IPS-NIHi7 (cell line): ENCODE measurements around the gene CD200R1L.

ENCODE experiments used
- DNase-seq: peaks from one replicate; pipeline ENCODE4 v3.0.0; 2012; ENCODE audit warnings: mixed read lengths; ENCODE audit errors: extremely low spot score

The CD200R1L gene

GRCh38 chr3:112818289-112818688 is 28.4 kb downstream of the CD200R1L start:
- DNase-seq: no peak

DNA sequence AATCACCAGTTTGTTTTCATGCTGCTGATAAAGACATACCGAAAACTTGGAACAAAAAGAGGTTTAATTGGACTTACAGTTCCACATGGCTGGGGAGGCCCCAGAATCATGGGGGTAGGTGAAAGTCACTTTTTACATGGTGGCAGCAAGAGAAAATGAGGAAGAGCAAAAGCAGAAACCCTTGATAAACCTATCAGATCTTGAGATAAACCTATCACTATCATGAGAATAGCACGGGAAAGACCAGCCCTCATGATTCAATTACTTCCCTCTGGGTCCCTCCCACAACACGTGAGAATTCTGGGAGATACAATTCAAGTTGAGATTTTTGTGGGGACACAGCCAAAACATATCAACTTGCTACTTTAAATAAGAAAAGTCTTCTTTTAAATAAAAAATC is 28.9 kb downstream of the CD200R1L start:
- DNase-seq: no peak

GRCh38 chr3:112817271-112817670 is 29.4 kb downstream of the CD200R1L start:
- DNase-seq: no peak

- DNase-seq: no peak
Observed at GRCh38 chr3:112815981-112816380, 30.7 kb downstream of the CD200R1L start.

GRCh38 chr3:112814266-112814665 is 32.4 kb downstream of the CD200R1L start:
- DNase-seq: peak; percentile 32

DNA sequence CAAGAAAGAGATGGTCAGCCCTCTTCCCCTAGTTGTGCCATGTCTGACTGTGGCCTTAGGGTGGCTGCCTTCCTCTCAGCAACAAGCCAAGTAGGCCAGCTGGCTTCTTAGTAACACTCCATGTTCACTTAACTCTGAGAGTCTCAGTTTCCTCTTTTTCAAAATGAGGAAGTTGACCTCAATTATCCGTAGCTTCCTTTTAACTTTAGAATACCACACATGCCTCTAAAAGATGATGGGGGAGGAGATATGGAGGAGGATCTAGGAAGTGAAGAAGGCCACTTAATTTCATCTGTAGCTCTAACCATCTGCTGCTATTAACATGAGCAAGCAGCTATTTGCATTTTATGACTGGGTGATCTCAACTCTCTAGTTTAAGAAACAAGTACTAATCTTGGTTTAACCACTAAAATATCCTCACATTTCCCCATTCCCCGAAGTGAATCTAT is 32.9 kb downstream of the CD200R1L start:
- DNase-seq: no peak

DNA sequence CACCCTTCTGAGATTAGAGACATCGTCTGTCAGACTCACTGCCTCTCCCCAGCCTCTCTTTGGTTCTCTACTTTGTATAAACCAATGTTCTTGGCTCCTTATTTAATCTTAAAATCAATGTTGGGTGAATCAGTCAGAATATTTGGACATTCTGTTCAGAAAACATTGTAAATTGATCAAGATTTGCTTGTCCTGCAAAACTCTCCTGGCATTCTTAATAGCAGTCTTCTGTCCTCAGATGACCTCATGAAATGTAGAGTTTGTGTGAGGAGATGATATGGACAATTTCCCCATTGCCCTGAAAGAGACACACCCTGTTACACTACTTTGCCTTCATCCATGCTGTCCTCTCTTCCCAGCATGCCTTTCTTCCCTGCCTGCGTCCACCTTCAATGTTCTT is 33.6 kb downstream of the CD200R1L start:
- no peak for DNase-seq

GRCh38 chr3:112811917-112812660 is 34.6 kb downstream of the CD200R1L start:
- no peak for DNase-seq

DNA sequence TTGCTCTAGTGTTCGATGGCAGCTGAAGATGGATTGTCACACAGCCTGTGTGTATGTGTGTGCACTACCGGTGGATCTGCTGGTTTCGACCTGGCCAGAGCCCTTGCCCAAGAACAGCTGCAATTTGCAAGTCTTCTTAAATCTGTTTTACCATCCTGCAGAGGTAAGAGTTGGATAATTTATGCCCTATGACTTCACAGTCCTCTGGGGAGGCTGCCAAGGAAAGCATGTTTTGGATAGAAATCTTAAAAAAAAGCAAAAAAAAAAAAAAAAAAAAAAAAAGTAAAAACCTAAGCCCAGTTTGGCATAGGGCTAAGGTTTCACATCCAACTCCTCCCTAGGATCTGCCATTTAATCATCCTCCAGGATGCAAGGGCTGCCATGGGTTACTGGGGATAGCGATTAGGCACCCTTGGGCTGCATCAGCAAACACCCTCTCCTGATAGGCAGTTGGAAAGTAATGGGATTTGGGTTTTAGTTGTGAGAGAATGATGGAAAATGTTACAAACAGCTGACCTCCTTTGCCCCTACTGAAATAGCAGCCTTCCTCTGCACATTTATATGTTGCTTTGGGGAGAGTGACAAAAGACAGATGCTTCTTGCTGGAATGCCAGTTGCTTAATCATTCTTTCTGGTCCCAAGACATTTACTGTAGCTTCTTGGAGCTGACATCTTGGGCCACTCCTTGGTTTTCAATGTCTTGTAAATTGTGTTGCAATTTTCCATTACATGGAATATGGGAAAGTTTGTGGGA is 35.4 kb downstream of the CD200R1L start:
- no peak for DNase-seq

GRCh38 chr3:112810561-112810960 is 36.1 kb downstream of the CD200R1L start:
- no peak for DNase-seq

DNA sequence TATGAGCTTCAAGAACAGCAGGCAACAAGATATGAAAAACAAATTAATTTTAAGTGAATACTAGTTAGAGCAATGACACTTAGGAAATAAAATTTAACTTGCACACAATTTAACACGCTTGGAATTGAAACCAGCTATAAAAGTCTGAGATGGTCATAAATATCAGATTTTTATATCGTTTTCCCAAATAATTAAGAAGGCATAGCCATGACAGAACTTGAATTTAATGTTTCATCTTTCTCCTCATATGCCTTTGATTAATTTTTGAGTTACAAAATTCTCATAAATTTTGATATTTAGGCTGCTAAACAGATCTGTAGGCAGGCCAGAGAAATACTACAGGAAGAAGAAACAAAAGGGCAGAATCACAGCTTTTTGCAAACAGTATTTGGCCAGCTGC is 38.5 kb downstream of the CD200R1L start:
- DNase-seq: no peak

- DNase-seq: no peak
Observed at GRCh38 chr3:112807685-112808084, 39.0 kb downstream of the CD200R1L start.

GRCh38 chr3:112806903-112807302 is 39.8 kb downstream of the CD200R1L start:
- no peak for DNase-seq

DNA sequence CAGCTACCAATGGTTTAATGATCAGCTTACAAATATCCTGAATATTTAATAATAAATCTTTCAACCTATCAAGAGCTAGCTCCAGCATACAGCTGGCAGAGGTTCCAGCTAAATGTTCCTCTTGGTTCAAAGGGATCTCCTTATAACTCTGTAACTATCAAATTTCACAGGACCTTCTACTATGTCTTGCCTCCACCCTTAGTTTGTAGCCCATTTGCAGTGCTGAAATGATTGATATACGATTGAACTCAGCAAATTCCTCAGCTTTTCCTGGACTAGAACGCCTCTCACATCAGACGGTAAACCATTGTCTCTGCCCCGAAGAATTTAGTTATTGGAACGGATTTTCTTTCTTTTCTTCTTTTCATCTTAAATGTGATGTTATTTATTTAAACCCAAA is 41.5 kb downstream of the CD200R1L start:
- no peak for DNase-seq

DNA sequence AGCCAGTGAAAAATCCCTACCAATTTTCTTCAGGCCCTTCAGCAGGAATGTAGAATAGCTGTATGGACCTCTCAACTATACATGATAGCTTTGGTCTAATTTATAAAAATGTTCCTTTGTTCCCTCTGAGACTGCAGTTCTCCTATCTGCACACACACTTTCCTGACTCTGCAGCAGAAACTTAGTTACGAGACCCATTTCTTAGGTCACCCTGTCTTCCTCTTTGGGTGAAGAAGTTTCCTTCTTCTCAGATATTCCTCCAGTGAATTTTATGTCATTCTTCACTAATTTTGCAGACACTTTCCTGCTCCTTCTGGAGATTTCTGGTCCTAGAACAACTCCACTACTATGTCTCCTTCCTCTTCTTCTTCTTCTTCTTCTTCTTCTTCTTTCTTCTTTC is 42.6 kb downstream of the CD200R1L start:
- no peak for DNase-seq

GRCh38 chr3:112803467-112803866 is 43.2 kb downstream of the CD200R1L start:
- DNase-seq: no peak

GRCh38 chr3:112802338-112802737 is 44.3 kb downstream of the CD200R1L start:
- DNase-seq: no peak

- DNase-seq: no peak
Observed at GRCh38 chr3:112799946-112800345, 46.7 kb downstream of the CD200R1L start.

GRCh38 chr3:112794622-112795172 is 52.0 kb downstream of the CD200R1L start:
- DNase-seq: no peak

GRCh38 chr3:112793326-112794081 is 53.2 kb downstream of the CD200R1L start:
- DNase-seq: no peak

DNA sequence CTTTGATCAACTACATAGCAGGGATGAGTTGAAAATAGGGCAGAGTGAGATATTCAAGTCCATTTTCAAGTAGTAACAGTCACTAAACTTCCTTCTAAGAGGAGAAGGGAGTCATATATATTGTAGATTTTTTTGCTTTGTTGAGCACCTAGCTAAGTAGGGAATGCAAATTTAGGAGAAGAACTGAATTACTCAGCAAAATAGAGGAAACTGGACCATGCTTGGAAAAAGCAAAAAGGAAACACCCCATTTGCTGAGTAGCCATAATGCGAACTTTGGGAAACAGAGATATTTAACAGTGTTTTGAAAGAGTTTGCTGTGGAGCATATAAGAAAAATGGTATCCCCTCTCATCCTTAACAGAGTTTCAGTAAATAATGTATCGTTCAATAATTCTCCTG is 54.9 kb downstream of the CD200R1L start:
- no peak for DNase-seq

DNA sequence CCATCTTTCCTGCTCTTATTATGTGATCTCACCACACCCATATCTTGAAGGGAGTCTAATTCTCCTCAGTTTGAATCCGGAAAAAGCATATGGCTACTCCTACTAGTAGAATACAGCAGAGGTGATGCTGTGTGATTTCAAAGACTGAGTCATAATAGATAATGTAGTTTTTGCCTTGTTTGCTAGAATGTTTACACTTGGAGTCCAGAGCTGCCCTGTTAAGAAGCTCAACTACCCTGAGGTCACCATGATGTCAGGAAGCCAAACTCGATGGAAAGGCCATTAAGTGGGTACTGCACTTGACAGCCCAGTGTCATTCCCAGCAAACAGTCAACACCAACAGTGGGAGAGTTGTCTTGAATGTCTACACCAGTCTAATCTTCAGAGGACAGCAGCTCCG is 56.9 kb downstream of the CD200R1L start:
- no peak for DNase-seq
